Panc1 (cell line): Measurements from ENCODE around the gene FRY.

Experiments used
- CTCF ChIP-seq: fragments of 450-650 bp; IDR thresholded peaks from 2 replicates; pipeline ENCODE4 v1.5.1; 2017; ENCODE audit warnings: mild to moderate bottlenecking
- POLR2AphosphoS5 ChIP-seq: IDR thresholded peaks from 2 replicates; pipeline ENCODE4 v1.6.1; 2012; ENCODE audit warnings: mild to moderate bottlenecking, low read depth, low read length, moderate library complexity
- REST ChIP-seq, 2 experiments: IDR thresholded peaks; 2 replicates each; pipeline ENCODE4 v1.6.1; 2011 to 2012; ENCODE audit warnings: low read depth in 2 of 2, control low read depth in 1 of 2, low read length in 1 of 2, mild to moderate bottlenecking in 1 of 2, moderate library complexity in 1 of 2; ENCODE audit not compliant: insufficient read depth in 1 of 2

- TF ChIP-seq REST (IDR thresholded peaks at IDR 0.05; ENCODE audit: insufficient read depth in 1 of 2, low read depth in 2 of 2, low read length in 1 of 2) (no peak), CTCF (no peak), POLR2AphosphoS5 (no peak)
These were observed 85.4 kb downstream of the FRY start for GRCh38 chr13:32117001-32117400.
